Ectodermal cell (in vitro differentiated cells): ENCODE results near the gene ELL3. TPM values are rescaled to one million over a fixed set of nuclear protein-coding genes. Genes with fewer than 3 reads are reported as not detected.
"Not testable (repeated sequence)": the region's sequence is repeated elsewhere in the genome, so short reads cannot be mapped to it uniquely, and the experiment has no call there.

Experiments
- H3K27ac ChIP-seq: 2 replicates; pipeline ENCODE4 v1.7.0; 2013; ENCODE audit warnings: mild to moderate bottlenecking, low read depth, low read length; ENCODE audit not compliant: insufficient read depth, poor library complexity, severe bottlenecking
- H3K27me3 ChIP-seq: 2 replicates; pipeline ENCODE4 v1.7.0; 2013; ENCODE audit warnings: mild to moderate bottlenecking, low read length; ENCODE audit not compliant: insufficient read depth, control insufficient read depth, poor library complexity, severe bottlenecking
- H3K36me3 ChIP-seq: one replicate; pipeline ENCODE4 v1.7.0; 2013; ENCODE audit warnings: low read length; ENCODE audit not compliant: control insufficient read depth, insufficient read depth
- H3K4me1 ChIP-seq: one replicate; pipeline ENCODE4 v1.7.0; 2013; ENCODE audit warnings: low read length; ENCODE audit not compliant: control insufficient read depth, insufficient read depth
- H3K4me3 ChIP-seq: 2 replicates; pipeline ENCODE4 v1.7.0; 2013; ENCODE audit warnings: low read depth, low read length, control low read depth; ENCODE audit not compliant: insufficient read depth
- H3K9me3 ChIP-seq: 2 replicates; pipeline ENCODE4 v1.7.0; 2013; ENCODE audit warnings: mild to moderate bottlenecking, low read length, moderate library complexity; ENCODE audit not compliant: control insufficient read depth
- WGBS, 2 experiments: methylation state at CpG; one replicate each; pipeline ENCODE4 v1.1.7; 2013; ENCODE audit warnings: missing lambda C conversion rate in 2 of 2; 5-methylcytosine and 5-hydroxymethylcytosine counted together
- polyA plus RNA-seq, 4 experiments: library from polyadenylated mRNA; stranded (reverse); fragments of 50-300 nt; gene quantifications; one replicate each; pipeline ENCODE4 v1.2.3, GENCODE V29; 2013

ELL3 gene, protein sequence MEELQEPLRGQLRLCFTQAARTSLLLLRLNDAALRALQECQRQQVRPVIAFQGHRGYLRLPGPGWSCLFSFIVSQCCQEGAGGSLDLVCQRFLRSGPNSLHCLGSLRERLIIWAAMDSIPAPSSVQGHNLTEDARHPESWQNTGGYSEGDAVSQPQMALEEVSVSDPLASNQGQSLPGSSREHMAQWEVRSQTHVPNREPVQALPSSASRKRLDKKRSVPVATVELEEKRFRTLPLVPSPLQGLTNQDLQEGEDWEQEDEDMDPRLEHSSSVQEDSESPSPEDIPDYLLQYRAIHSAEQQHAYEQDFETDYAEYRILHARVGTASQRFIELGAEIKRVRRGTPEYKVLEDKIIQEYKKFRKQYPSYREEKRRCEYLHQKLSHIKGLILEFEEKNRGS
- 1.1 TPM for polyA plus RNA-seq (2013, experiment 1 of 4)
- 1.2 TPM for polyA plus RNA-seq (2013, experiment 2 of 4)
- 1.2 TPM for polyA plus RNA-seq (2013, experiment 3 of 4)
- polyA plus RNA-seq (2013, experiment 4 of 4) = 2.8 TPM

DNA sequence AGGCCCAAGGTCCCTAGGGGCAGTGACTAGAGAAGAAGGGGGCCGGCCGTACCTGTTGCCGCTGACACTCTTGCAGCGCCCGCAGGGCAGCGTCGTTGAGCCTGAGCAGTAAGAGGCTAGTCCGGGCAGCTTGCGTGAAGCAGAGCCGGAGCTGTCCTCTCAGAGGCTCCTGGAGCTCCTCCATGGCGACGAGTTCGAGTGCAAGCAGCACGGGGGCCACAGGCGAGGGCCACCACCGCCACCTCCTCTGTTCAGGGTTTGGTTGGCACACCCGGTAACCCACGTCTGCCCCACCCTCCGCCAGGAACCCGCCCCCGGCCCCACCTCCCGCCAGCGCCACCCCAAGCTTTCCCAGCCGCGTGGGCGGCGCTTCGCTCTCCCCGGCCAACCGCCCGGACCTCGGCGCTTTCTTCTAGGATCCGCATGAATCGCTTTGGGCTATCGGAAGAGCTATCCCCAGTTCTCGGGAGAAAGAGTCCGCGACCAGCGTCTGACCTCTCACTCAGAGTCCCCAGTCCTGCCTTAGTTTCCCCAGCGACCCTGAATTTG lies at the start of gene ELL3:
ELL3 (minus strand) TSS at position 249 of the 549 bp plus-strand sequence; CDS start at position 184, 65 bp downstream.
- Histone ChIP-seq H3K36me3 (peaks cover 7% of the 10 kb centered on the region), H3K4me3 (peak within 1 kb of the TSS; percentile 51), H3K4me1 (no peaks in the 10 kb centered on the region), H3K27ac (no peak within 1 kb of the TSS), H3K9me3 (no peaks in the 10 kb centered on the region), H3K27me3 (peaks cover 20% of the 10 kb centered on the region)
- WGBS, 2 experiments = 0% methylated on average over 41 of the region's 41 CpGs

GRCh38 chr15:43826029-43826507 lies 49.3 kb upstream of the ELL3 start:
- H3K27me3 ChIP-seq = no peaks in the 10 kb centered on the region
- peak overlapping the region; percentile 53 for H3K4me3 ChIP-seq
- no peaks in the 10 kb centered on the region for H3K9me3 ChIP-seq
- H3K27ac ChIP-seq = no peak overlapping the region
- 94 to 96% methylated on average over 11 of the region's 11 CpGs for WGBS, 2 experiments
- no peaks in the 10 kb centered on the region for H3K36me3 ChIP-seq
- peaks cover 6% of the 10 kb centered on the region for H3K4me1 ChIP-seq

GRCh38 chr15:43825305-43825704 lies 48.5 kb upstream of the ELL3 start:
- not testable (repeated sequence) for H3K36me3 ChIP-seq, H3K4me1 ChIP-seq, H3K27ac ChIP-seq, H3K27me3 ChIP-seq, H3K9me3 ChIP-seq, H3K4me3 ChIP-seq
- WGBS, 2 experiments = 91 to 94% methylated on average over 11 of the region's 11 CpGs

DNA sequence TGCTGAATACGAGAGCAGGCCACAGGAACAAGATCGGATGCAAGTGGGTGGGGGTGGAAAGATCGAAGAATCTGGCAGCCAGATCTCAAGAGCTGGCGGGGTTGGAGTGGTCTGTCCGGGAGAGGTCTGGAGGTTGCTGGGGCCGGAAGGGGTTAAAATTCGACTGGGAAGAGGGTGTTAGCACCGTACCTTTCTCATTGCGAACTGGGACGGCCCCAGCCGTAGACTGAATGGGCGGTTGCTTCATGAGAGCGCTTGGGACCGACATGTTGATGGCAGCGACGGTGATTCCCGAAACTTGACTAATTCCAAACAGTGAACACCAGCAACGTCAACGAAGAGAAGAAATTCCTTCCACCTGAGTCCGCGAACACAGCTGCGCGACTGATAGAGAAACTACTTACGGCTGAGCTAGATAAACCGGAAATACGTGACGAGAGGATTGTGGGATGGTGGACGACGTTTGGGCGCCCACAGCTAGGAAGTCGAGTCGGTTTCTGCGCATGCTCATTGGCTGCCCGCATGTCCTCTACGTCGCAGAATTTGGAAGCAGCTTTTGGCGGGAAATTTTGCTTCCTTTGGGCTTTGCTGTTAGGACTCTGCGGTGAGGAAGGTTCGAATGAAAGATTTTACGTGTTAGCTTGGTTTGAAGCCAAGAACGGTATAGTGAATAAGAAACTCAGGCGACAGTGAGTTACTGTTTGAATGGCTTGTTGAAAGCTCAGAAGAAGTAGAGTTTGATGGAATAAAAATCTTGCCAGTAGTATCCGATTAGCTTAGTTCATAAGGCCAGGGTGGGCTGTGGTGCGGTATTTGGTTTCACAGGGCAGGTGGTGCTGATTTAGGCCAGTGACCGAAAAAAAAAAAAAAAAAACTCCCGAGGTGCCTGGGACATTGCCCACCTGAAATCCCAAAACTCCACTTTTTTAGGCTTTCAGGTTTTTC lies 47.8 kb upstream of the ELL3 start, which contains the start of gene MFAP1:
MFAP1 (minus strand) TSS at position 389 of the 945 bp plus-strand sequence; CDS start at position 268, 121 bp downstream.
- H3K4me3 ChIP-seq = peak within 1 kb of the TSS; percentile 49
- H3K36me3 ChIP-seq = no peaks in the 10 kb centered on the region
- no peaks in the 10 kb centered on the region for H3K9me3 ChIP-seq
- 12% methylated on average over 46 of the region's 46 CpGs for WGBS, 2 experiments
- peaks cover 6% of the 10 kb centered on the region for H3K4me1 ChIP-seq
- no peaks in the 10 kb centered on the region for H3K27me3 ChIP-seq
- peak within 1 kb of the TSS; percentile 5 for H3K27ac ChIP-seq

- 80 to 100% methylated on average over 1 of the region's 3 CpGs for WGBS, 2 experiments
- no peaks in the 10 kb centered on the region for H3K9me3 ChIP-seq
- H3K27ac ChIP-seq = no peak overlapping the region
- peaks cover 6% of the 10 kb centered on the region for H3K36me3 ChIP-seq
- H3K27me3 ChIP-seq = no peaks in the 10 kb centered on the region
- H3K4me3 ChIP-seq = no peak overlapping the region
- peaks cover 6% of the 10 kb centered on the region for H3K4me1 ChIP-seq
Measured at GRCh38 chr15:43821505-43821904, 44.7 kb upstream of the ELL3 start.

DNA sequence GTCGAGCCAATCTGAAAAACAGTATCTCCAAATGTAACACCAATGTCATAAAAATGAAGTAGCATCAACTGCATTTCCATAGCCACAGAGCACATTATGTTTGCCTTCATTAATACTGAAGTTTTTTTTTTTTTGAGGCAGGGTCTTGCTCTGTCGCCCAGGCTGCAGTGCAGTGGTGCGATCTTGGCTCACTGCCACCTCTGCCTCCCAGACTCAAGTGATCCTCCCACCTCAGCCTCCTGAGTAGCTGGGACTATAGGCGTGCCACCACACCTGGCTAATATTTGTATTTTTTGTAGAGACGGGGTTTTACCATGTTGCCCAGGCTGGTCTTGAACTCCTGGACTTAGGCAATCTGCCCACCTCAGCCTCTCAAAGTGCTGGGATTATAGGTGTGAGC lies 38.3 kb upstream of the ELL3 start:
- 90 to 93% methylated on average over 5 of the region's 5 CpGs for WGBS, 2 experiments
- not testable (repeated sequence) for H3K27me3 ChIP-seq, H3K4me1 ChIP-seq, H3K9me3 ChIP-seq, H3K27ac ChIP-seq, H3K4me3 ChIP-seq
- H3K36me3 ChIP-seq = peaks cover 44% of the 10 kb centered on the region

- no peak overlapping the region for H3K27ac ChIP-seq
- no peaks in the 10 kb centered on the region for H3K9me3 ChIP-seq
- H3K36me3 ChIP-seq = peaks cover 76% of the 10 kb centered on the region
- no peak overlapping the region for H3K4me3 ChIP-seq
- 96 to 97% methylated on average over 6 of the region's 6 CpGs for WGBS, 2 experiments
- H3K4me1 ChIP-seq = no peaks in the 10 kb centered on the region
- H3K27me3 ChIP-seq = no peaks in the 10 kb centered on the region
Measured at GRCh38 chr15:43808960-43809678, 32.4 kb upstream of the ELL3 start.

DNA sequence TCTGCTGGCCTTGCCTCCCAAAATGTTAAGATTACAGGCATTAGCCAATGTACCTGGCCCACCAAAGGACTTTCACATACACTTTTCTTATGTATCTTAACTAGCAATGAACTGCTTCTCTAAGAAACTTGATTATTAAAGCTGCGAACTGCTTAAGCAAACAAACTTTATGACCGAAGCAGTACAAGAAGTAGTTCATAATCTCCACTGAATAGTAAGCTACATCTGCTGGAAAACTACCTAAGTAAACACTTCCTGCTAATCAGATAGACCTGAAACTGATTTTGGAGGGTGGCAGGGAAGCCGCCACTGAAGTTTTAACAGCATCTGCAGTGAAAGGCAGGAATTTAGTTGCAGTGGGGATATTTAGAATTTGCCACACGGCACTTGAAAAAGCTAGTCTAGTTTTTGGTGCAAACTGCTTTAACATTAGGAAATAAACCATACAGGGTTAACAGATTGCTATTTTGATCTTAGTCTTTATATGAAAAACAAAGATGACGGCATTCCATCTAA lies 31.7 kb upstream of the ELL3 start:
- Histone ChIP-seq H3K27me3 (no peaks in the 10 kb centered on the region), H3K27ac (no peak overlapping the region), H3K36me3 (peaks cover 77% of the 10 kb centered on the region), H3K9me3 (no peaks in the 10 kb centered on the region), H3K4me1 (no peaks in the 10 kb centered on the region), H3K4me3 (no peak overlapping the region)
- 96 to 97% methylated on average over 4 to 5 of the region's 5 CpGs for WGBS, 2 experiments

DNA sequence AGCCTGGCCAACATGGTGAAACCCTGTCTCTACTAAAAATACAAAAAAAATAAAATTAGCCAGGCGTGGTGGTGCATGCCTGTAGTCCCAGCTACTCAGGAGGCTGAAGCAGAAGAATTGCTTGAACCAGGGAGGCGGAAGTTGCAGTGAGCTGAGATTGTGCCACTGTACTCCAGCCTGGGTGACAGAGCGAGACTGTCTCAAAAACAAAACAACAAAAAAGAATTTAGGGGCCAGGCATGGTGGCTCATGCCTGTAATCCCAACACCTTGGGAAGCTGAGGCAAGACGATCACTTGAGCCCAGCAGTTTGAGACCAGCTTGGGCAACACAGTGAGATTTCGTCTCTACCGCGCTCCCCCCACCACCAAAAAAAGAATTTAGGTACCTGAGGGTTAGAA lies 25.9 kb upstream of the ELL3 start:
- not testable (repeated sequence) for H3K4me1 ChIP-seq, H3K9me3 ChIP-seq, H3K27me3 ChIP-seq, H3K27ac ChIP-seq, H3K4me3 ChIP-seq
- H3K36me3 ChIP-seq = peaks cover 43% of the 10 kb centered on the region
- WGBS, 2 experiments = 93 to 94% methylated on average over 7 of the region's 7 CpGs
